H9 (cell line): Measurements from ENCODE around the gene CLUH. TPM values are rescaled to one million over a fixed set of nuclear protein-coding genes. Genes with fewer than 3 reads are reported as not detected.
A peak's percentile ranks its signal among the peaks of the same experiment; 100 is the strongest.

Source experiments
- DNase-seq: peaks from one replicate; pipeline ENCODE4 v3.0.0-alpha.2; 2017
- H2AFZ ChIP-seq: one replicate; pipeline ENCODE4 v1.6.1; 2013; ENCODE audit warnings: mild to moderate bottlenecking, low read length, control low read depth, moderate library complexity
- H2AK5ac ChIP-seq: 2 replicates; pipeline ENCODE4 v1.6.1; 2013; ENCODE audit warnings: low read length, control low read depth, mixed read lengths; ENCODE audit not compliant: insufficient read length
- H2BK120ac ChIP-seq: one replicate; pipeline ENCODE4 v1.6.1; 2013; ENCODE audit warnings: low read depth, mild to moderate bottlenecking, low read length, control low read depth, inconsistent platforms; ENCODE audit not compliant: poor library complexity, severe bottlenecking
- H2BK12ac ChIP-seq: 2 replicates; pipeline ENCODE4 v1.6.1; 2013; ENCODE audit warnings: low read length, control low read depth, mixed read lengths, low read depth; ENCODE audit not compliant: insufficient read length
- H2BK15ac ChIP-seq: 2 replicates; pipeline ENCODE4 v1.6.1; 2013; ENCODE audit warnings: low read depth, low read length, control low read depth
- H2BK20ac ChIP-seq: one replicate; pipeline ENCODE4 v1.6.1; 2013; ENCODE audit warnings: low read depth, mild to moderate bottlenecking, low read length, control low read depth, inconsistent platforms; ENCODE audit not compliant: poor library complexity, severe bottlenecking
- H2BK5ac ChIP-seq: 2 replicates; pipeline ENCODE4 v1.6.1; 2013; ENCODE audit warnings: low read length, control low read depth, mixed read lengths; ENCODE audit not compliant: insufficient read length
- H3K14ac ChIP-seq: 2 replicates; pipeline ENCODE4 v1.6.1; 2013; ENCODE audit warnings: low read length, control low read depth; ENCODE audit not compliant: insufficient read depth
- H3K18ac ChIP-seq: 2 replicates; pipeline ENCODE4 v1.6.1; 2013; ENCODE audit warnings: low read depth, mild to moderate bottlenecking, mixed read lengths, low read length, control low read depth; ENCODE audit not compliant: insufficient read length
- H3K23ac ChIP-seq: 2 replicates; pipeline ENCODE4 v1.6.1; 2013; ENCODE audit warnings: low read length, control low read depth, mixed read lengths, low read depth; ENCODE audit not compliant: insufficient read length
- H3K23me2 ChIP-seq: 2 replicates; pipeline ENCODE4 v1.6.1; 2013; ENCODE audit warnings: low read depth, mild to moderate bottlenecking, mixed read lengths, low read length, control low read depth; ENCODE audit not compliant: insufficient read length, poor library complexity, severe bottlenecking
- H3K27ac ChIP-seq: 2 replicates; pipeline ENCODE4 v1.5.1; 2013; ENCODE audit warnings: low read length, control low read depth, mixed read lengths, low read depth; ENCODE audit not compliant: insufficient read length
- H3K27me3 ChIP-seq: 2 replicates; pipeline ENCODE4 v1.6.1; 2013; ENCODE audit warnings: low read length, control low read depth, inconsistent platforms; ENCODE audit not compliant: insufficient read depth
- H3K4ac ChIP-seq: 2 replicates; pipeline ENCODE4 v1.6.1; 2013; ENCODE audit warnings: low read depth, mild to moderate bottlenecking, control low read depth, inconsistent platforms, low read length, moderate library complexity
- H3K4me1 ChIP-seq: 2 replicates; pipeline ENCODE4 v1.6.1; 2013; ENCODE audit warnings: low read length, control low read depth, inconsistent platforms; ENCODE audit not compliant: insufficient read depth
- H3K4me2 ChIP-seq: 2 replicates; pipeline ENCODE4 v1.6.1; 2013; ENCODE audit warnings: low read length, control low read depth, mixed read lengths; ENCODE audit not compliant: insufficient read length, insufficient read depth
- H3K56ac ChIP-seq: 2 replicates; pipeline ENCODE4 v1.6.1; 2013; ENCODE audit warnings: low read depth, mild to moderate bottlenecking, mixed read lengths, low read length, control low read depth; ENCODE audit not compliant: insufficient read length
- H3K79me1 ChIP-seq: 2 replicates; pipeline ENCODE4 v1.6.1; 2013; ENCODE audit warnings: low read depth, mild to moderate bottlenecking, moderate library complexity, low read length, control low read depth, inconsistent platforms; ENCODE audit not compliant: insufficient read depth, poor library complexity, severe bottlenecking
- H3K79me2 ChIP-seq: 2 replicates; pipeline ENCODE4 v1.6.1; 2013; ENCODE audit warnings: low read length, control low read depth, inconsistent platforms; ENCODE audit not compliant: insufficient read depth
- H3K9ac ChIP-seq: 2 replicates; pipeline ENCODE4 v1.6.1; 2013; ENCODE audit warnings: low read length, control low read depth, mixed read lengths; ENCODE audit not compliant: insufficient read length; ENCODE audit errors: extremely low read depth
- H3K9me3 ChIP-seq: one replicate; pipeline ENCODE4 v1.6.1; 2013; ENCODE audit warnings: low read depth, low read length, inconsistent platforms; ENCODE audit not compliant: control insufficient read depth
- H3T11ph ChIP-seq: one replicate; pipeline ENCODE4 v1.6.1; 2013; ENCODE audit warnings: mild to moderate bottlenecking, low read length, control low read depth, inconsistent platforms
- H4K20me1 ChIP-seq: one replicate; pipeline ENCODE4 v1.6.1; 2013; ENCODE audit not compliant: control insufficient read depth, insufficient read length, insufficient read depth
- H4K5ac ChIP-seq: 2 replicates; pipeline ENCODE4 v1.6.1; 2013; ENCODE audit warnings: low read depth, mild to moderate bottlenecking, mixed read lengths, low read length, control low read depth; ENCODE audit not compliant: insufficient read length
- H4K8ac ChIP-seq: replicated peaks from 2 replicates; pipeline ENCODE4 v1.6.1; 2013; ENCODE audit warnings: low read length, control low read depth, mixed read lengths, low read depth; ENCODE audit not compliant: insufficient read length
- H4K91ac ChIP-seq: 2 replicates; pipeline ENCODE4 v1.6.1; 2013; ENCODE audit warnings: low read depth, mild to moderate bottlenecking, moderate library complexity, mixed read lengths, low read length, control low read depth; ENCODE audit not compliant: insufficient read length
- H3K27ac Mint-ChIP-seq, 3 experiments: 2 replicates in 2 of 3; 3 replicates in 1 of 3; pipeline ENCODE4 v1.8.0; 2020 to 2021; ENCODE audit warnings: mixed read lengths in 3 of 3, mild to moderate bottlenecking in 1 of 3, moderate library complexity in 1 of 3
- H3K27me3 Mint-ChIP-seq: 2 replicates; pipeline ENCODE4 v1.8.0; 2021; ENCODE audit warnings: low read depth, mild to moderate bottlenecking, moderate library complexity, mixed read lengths
- H3K36me3 Mint-ChIP-seq, 3 experiments: 2 replicates in 2 of 3; 3 replicates in 1 of 3; pipeline ENCODE4 v1.8.0; 2020 to 2021; ENCODE audit warnings: low read depth in 3 of 3, mixed read lengths in 3 of 3; ENCODE audit not compliant: insufficient read depth in 1 of 3
- H3K4me1 Mint-ChIP-seq, 2 experiments: 2 replicates each; pipeline ENCODE4 v1.8.0; 2020; ENCODE audit warnings: mixed read lengths in 2 of 2
- H3K4me3 Mint-ChIP-seq, 2 experiments: 2 replicates in 1 of 2; 3 replicates in 1 of 2; pipeline ENCODE4 v1.8.0; 2020 to 2021; ENCODE audit warnings: mild to moderate bottlenecking in 2 of 2, mixed read lengths in 2 of 2, moderate library complexity in 1 of 2
- H3K9me3 Mint-ChIP-seq, 2 experiments: 2 replicates in 1 of 2; 3 replicates in 1 of 2; pipeline ENCODE4 v1.8.0; 2020; ENCODE audit warnings: mild to moderate bottlenecking in 2 of 2, mixed read lengths in 2 of 2, moderate library complexity in 1 of 2
- CTCF ChIP-seq: fragments of 200-600 bp; sonication (generic); conservative IDR thresholded peaks from 3 replicates; pipeline ENCODE4 v1.8.0; 2021; ENCODE audit warnings: antibody characterized with exemption, mild to moderate bottlenecking
- whole genome bisulfite sequencing: extraction: QIAGEN DNeasy Blood & Tissue Kit; methylation state at CpG from one replicate; pipeline ENCODE4 v1.1.7; 2013; ENCODE audit warnings: missing lambda C conversion rate, low lambda C conversion rate, mixed read lengths; ENCODE audit not compliant: insufficient read length; ENCODE audit errors: extremely low coverage; 5-methylcytosine and 5-hydroxymethylcytosine counted together
- total RNA-seq: library from RNA; stranded (reverse); gene quantifications from 2 replicates; pipeline ENCODE4 v1.2.1, GENCODE V29; 2021

CLUH gene
- total RNA-seq, 1 experiment from 2014 or later, result 91.3 TPM

- Histone ChIP-seq H3K56ac (no peak overlapping the region), H3K27ac (no peak overlapping the region), H2BK15ac (no peak overlapping the region), H2BK20ac (no peak overlapping the region), H3K4me1 (no peaks in the 10 kb centered on the region), H3T11ph (no peak overlapping the region), H3K4ac (no peak overlapping the region), H2BK5ac (no peak overlapping the region), H2AK5ac (no peak overlapping the region), H2BK12ac (no peak overlapping the region), H3K9ac (no peak overlapping the region), H3K4me2 (no peak overlapping the region), H4K8ac (peak overlapping the region; percentile 58), H4K20me1 (no peaks in the 10 kb centered on the region), H3K14ac (no peak overlapping the region; the same call in 1 of the 2 replicates), H2BK120ac (no peak overlapping the region), H4K5ac (no peak overlapping the region), H2AFZ (no peak overlapping the region), H3K9me3 (no peaks in the 10 kb centered on the region), H3K79me2 (no peaks in the 10 kb centered on the region), H4K91ac (no peak overlapping the region), H3K18ac (no peak overlapping the region), H3K79me1 (no peaks in the 10 kb centered on the region), H3K27me3 (no peaks in the 10 kb centered on the region), H3K23me2 (no peaks in the 10 kb centered on the region), H3K23ac (no peak overlapping the region)
- peaks cover 11 to 53% (median 39%) of the 10 kb centered on the region in 3 experiments; a peak in 6 of 7 replicates for H3K36me3 Mint-ChIP-seq
- no peaks in the 10 kb centered on the region for H3K27me3 Mint-ChIP-seq
- no peak for TF ChIP-seq CTCF
- WGBS, result no CpG with 5 or more reads among the region's 40 CpGs
- no peaks in the 10 kb centered on the region for H3K9me3 Mint-ChIP-seq
- H3K27ac Mint-ChIP-seq, result no peak overlapping the region
- peak; percentile 39 for DNase-seq
- H3K4me1 Mint-ChIP-seq, result no peaks in the 10 kb centered on the region; a peak in 1 of 4 replicates
- no peak overlapping the region for H3K4me3 Mint-ChIP-seq
Measured at GRCh38 chr17:2697611-2698162, 13.9 kb downstream of the CLUH start.
